ENCODE measurements around the gene PTPRT. TPM values are rescaled to one million over a fixed set of nuclear protein-coding genes. Genes with fewer than 3 reads are reported as not detected.

The PTPRT gene
- total RNA-seq, 1 experiment from 2014 or later = 0.13 TPM

DNA sequence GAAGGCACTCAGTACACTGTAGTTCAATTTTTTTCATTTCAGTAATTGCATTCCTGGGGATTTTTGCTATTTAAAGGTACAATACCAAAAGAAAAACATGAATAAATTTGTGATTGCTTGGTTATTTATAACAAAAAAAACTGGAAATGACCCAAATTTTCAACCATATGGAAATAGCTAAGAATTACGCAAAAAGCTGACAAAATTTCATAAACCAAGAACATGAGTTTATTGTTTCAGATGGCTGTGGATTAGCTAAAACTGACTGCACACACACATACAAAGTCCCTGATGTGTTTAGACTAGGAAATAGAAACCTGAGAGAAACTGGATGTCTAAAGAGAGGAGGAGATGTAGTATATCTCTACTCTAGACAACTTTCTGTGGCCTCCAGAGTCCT lies 853.1 kb downstream of the PTPRT start:
- no peak overlapping the region for H2BK20ac ChIP-seq (ENCODE audit: low read depth, low read length, poor library complexity, severe bottlenecking)
- no peaks in the 10 kb centered on the region for H3K9me3 ChIP-seq (ENCODE audit: control insufficient read depth, low read depth, low read length)
- Mint-ChIP-seq H3K9me3 (no peaks in the 10 kb centered on the region), H3K27me3 (ENCODE audit: low read depth) (no peaks in the 10 kb centered on the region; the same call in 1 of the 2 replicates), H3K27ac (no peak overlapping the region), H3K4me3 (no peak overlapping the region), H3K36me3 (ENCODE audit: insufficient read depth in 1 of 3, low read depth in 3 of 3) (no peaks in the 10 kb centered on the region), H3K4me1 (peaks cover 7 to 8% of the 10 kb centered on the region in 2 experiments; a peak in 3 of 4 replicates)
- no peak overlapping the region for H3K27ac ChIP-seq (ENCODE audit: insufficient read length, low read depth, low read length)
- H3K79me1 ChIP-seq (ENCODE audit: insufficient read depth, low read depth, low read length, poor library complexity, severe bottlenecking) = no peaks in the 10 kb centered on the region
- no peak overlapping the region for H2BK120ac ChIP-seq (ENCODE audit: low read depth, low read length, poor library complexity, severe bottlenecking)
- no peaks in the 10 kb centered on the region for H4K20me1 ChIP-seq (ENCODE audit: control insufficient read depth, insufficient read depth, insufficient read length)
- no peak overlapping the region for H4K8ac ChIP-seq (replicated peaks; ENCODE audit: insufficient read length, low read depth, low read length)
- no CpG with 5 or more reads among the region's 1 CpG for WGBS (ENCODE audit: extremely low coverage, insufficient read length, low lambda C conversion rate)
- no peak overlapping the region for H3K18ac ChIP-seq (ENCODE audit: insufficient read length, low read depth, low read length)
- H3K4me2 ChIP-seq (ENCODE audit: insufficient read depth, insufficient read length, low read length) = no peak overlapping the region
- H4K91ac ChIP-seq (ENCODE audit: insufficient read length, low read depth, low read length) = no peak overlapping the region
- H3K4me1 ChIP-seq (ENCODE audit: insufficient read depth, low read length) = no peaks in the 10 kb centered on the region
- H3K4ac ChIP-seq (ENCODE audit: low read depth, low read length) = no peak overlapping the region
- H3K9ac ChIP-seq (ENCODE audit: extremely low read depth, insufficient read length, low read length) = no peak overlapping the region
- no peak overlapping the region for H2AK5ac ChIP-seq (ENCODE audit: insufficient read length, low read length)
- H4K5ac ChIP-seq (ENCODE audit: insufficient read length, low read depth, low read length) = no peak overlapping the region
- H2BK5ac ChIP-seq (ENCODE audit: insufficient read length, low read length) = no peak overlapping the region
- H3T11ph ChIP-seq (ENCODE audit: low read length) = no peak overlapping the region
- DNase-seq = no peak
- no peaks in the 10 kb centered on the region for H3K23me2 ChIP-seq (ENCODE audit: insufficient read length, low read depth, low read length, poor library complexity, severe bottlenecking)
- TF ChIP-seq, protein P1, sequence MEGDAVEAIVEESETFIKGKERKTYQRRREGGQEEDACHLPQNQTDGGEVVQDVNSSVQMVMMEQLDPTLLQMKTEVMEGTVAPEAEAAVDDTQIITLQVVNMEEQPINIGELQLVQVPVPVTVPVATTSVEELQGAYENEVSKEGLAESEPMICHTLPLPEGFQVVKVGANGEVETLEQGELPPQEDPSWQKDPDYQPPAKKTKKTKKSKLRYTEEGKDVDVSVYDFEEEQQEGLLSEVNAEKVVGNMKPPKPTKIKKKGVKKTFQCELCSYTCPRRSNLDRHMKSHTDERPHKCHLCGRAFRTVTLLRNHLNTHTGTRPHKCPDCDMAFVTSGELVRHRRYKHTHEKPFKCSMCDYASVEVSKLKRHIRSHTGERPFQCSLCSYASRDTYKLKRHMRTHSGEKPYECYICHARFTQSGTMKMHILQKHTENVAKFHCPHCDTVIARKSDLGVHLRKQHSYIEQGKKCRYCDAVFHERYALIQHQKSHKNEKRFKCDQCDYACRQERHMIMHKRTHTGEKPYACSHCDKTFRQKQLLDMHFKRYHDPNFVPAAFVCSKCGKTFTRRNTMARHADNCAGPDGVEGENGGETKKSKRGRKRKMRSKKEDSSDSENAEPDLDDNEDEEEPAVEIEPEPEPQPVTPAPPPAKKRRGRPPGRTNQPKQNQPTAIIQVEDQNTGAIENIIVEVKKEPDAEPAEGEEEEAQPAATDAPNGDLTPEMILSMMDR (conservative IDR thresholded peaks at IDR 0.05) = no peak
- H2BK12ac ChIP-seq (ENCODE audit: insufficient read length, low read depth, low read length) = no peak overlapping the region
- no peak overlapping the region for H2BK15ac ChIP-seq (ENCODE audit: low read depth, low read length)
- no peaks in the 10 kb centered on the region for H3K79me2 ChIP-seq (ENCODE audit: insufficient read depth, low read length)
- no peak overlapping the region for H3K56ac ChIP-seq (ENCODE audit: insufficient read length, low read depth, low read length)
- no peaks in the 10 kb centered on the region for H3K27me3 ChIP-seq (ENCODE audit: insufficient read depth, low read length)
- H3K23ac ChIP-seq (ENCODE audit: insufficient read length, low read depth, low read length) = no peak overlapping the region
- H2AFZ ChIP-seq (ENCODE audit: low read length) = no peak overlapping the region
- no peak overlapping the region for H3K14ac ChIP-seq (ENCODE audit: insufficient read depth, low read length)
